B cell (primary cell): ENCODE data around the gene BOD1. TPM values are rescaled to one million over a fixed set of nuclear protein-coding genes. Genes with fewer than 3 reads are reported as not detected.

Experiments used
- ATAC-seq: fragments of 200-7000 bp; cut with Tn5 transposase; one replicate; pipeline ENCODE4 v1.10.0; 2021; ENCODE audit warnings: low read depth, mild to moderate bottlenecking, moderate number of reproducible peaks, moderate library complexity
- CTCF ChIA-PET: fragments of 350-600 bp; sonication (Branson Sonifier 250); formaldehyde crosslinking; loops from one replicate; lab custom pipeline; 2021; ENCODE audit warnings: antibody characterized with exemption, inconsistent platforms; lab: Charles Lee
- POLR2A ChIA-PET: fragments of 350-600 bp; sonication (Branson Sonifier 250); formaldehyde crosslinking; loops from one replicate; lab custom pipeline; 2021; ENCODE audit warnings: antibody characterized with exemption; lab: Charles Lee
- DNase-seq: peaks from one replicate; pipeline ENCODE4 v3.0.0; 2013
- H2AFZ ChIP-seq: 2 replicates; pipeline ENCODE4 v1.6.1; 2012; ENCODE audit warnings: mild to moderate bottlenecking, low read depth, low read length; ENCODE audit not compliant: insufficient read depth, poor library complexity, severe bottlenecking
- H3K27ac ChIP-seq, 2 donors: 1 replicate in 1 of 2; 2 replicates in 1 of 2; pipeline ENCODE4 v1.5.1; 2012 to 2013; ENCODE audit warnings: low read length in 2 of 2, mild to moderate bottlenecking in 2 of 2, moderate library complexity in 1 of 2
- H3K27me3 ChIP-seq, 4 experiments: fragments of 200-600 bp in 1 of 4; sonication (generic) in 1 of 4; replicated peaks in 1 of 4; 1 replicate in 2 of 4; 2 replicates in 2 of 4; pipeline versions ENCODE4 v1.6.1 to v1.7.0; 2013 to 2016; ENCODE audit warnings: low read length in 3 of 4, mild to moderate bottlenecking in 2 of 4, mixed read lengths in 1 of 4, moderate library complexity in 1 of 4; ENCODE audit not compliant: insufficient read depth in 4 of 4, control insufficient read depth in 3 of 4; ENCODE audit errors: control extremely low read depth in 1 of 4
- H3K36me3 ChIP-seq, 2 experiments: replicated peaks in 1 of 2; 1 replicate in 1 of 2; 2 replicates in 1 of 2; pipeline versions ENCODE4 v1.6.1 to v1.7.1; 2013; ENCODE audit warnings: low read length in 1 of 2; ENCODE audit not compliant: insufficient read depth in 2 of 2, control insufficient read depth in 1 of 2; ENCODE audit errors: control extremely low read depth in 1 of 2, extremely low read depth in 1 of 2
- H3K4me1 ChIP-seq, 2 donors: fragments of 200-600 bp in 1 of 2; sonication (generic) in 1 of 2; 1 replicate in 1 of 2; 2 replicates in 1 of 2; pipeline versions ENCODE4 v1.5.1 to v1.6.1; 2013 to 2017; ENCODE audit warnings: low read length in 2 of 2; ENCODE audit not compliant: control insufficient read depth in 2 of 2, insufficient read depth in 2 of 2
- H3K4me2 ChIP-seq: replicated peaks from 2 replicates; pipeline ENCODE3; 2012; ENCODE audit warnings: mild to moderate bottlenecking, low read depth, low read length; ENCODE audit not compliant: poor library complexity, severe bottlenecking
- H3K4me3 ChIP-seq, 5 experiments: fragments of 200-600 bp in 1 of 5; sonication (generic) in 1 of 5; 1 replicate in 3 of 5; 2 replicates in 2 of 5; pipeline versions ENCODE4 v1.5.1 to v1.7.0; 2011 to 2016; ENCODE audit warnings: low read length in 4 of 5, mild to moderate bottlenecking in 4 of 5, low read depth in 2 of 5, control low read depth in 1 of 5, moderate library complexity in 1 of 5; ENCODE audit not compliant: insufficient read depth in 1 of 5; ENCODE audit errors: control extremely low read depth in 1 of 5, extremely low read depth in 1 of 5
- H3K79me2 ChIP-seq: fragments of 200-600 bp; sonication (generic); one replicate; pipeline ENCODE4 v1.6.0; 2016; ENCODE audit warnings: low read length; ENCODE audit not compliant: control insufficient read depth, insufficient read depth
- H3K9ac ChIP-seq: fragments of 200-600 bp; sonication (generic); 2 replicates; pipeline ENCODE4 v1.6.1; 2017; ENCODE audit warnings: mild to moderate bottlenecking, low read length, moderate library complexity
- H3K9me3 ChIP-seq, 3 donors: one replicate each; pipeline versions ENCODE4 v1.6.1 to v1.7.1; 2013; ENCODE audit warnings: low read length in 2 of 3; ENCODE audit not compliant: control insufficient read depth in 2 of 3, insufficient read depth in 1 of 3; ENCODE audit errors: control extremely low read depth in 1 of 3
- H4K20me1 ChIP-seq: 2 replicates; pipeline ENCODE4 v1.6.0; 2012; ENCODE audit warnings: mild to moderate bottlenecking, low read length; ENCODE audit not compliant: insufficient read depth, control insufficient read depth, poor library complexity, severe bottlenecking
- H3K27ac Mint-ChIP-seq: one replicate; pipeline ENCODE4 v1.8.0; 2021; ENCODE audit warnings: mixed read lengths
- H3K27me3 Mint-ChIP-seq: one replicate; pipeline ENCODE4 v1.8.0; 2021; ENCODE audit warnings: mixed read lengths
- H3K4me1 Mint-ChIP-seq: one replicate; pipeline ENCODE4 v1.8.0; 2021; ENCODE audit warnings: mixed read lengths
- H3K4me3 Mint-ChIP-seq: one replicate; pipeline ENCODE4 v1.8.0; 2021; ENCODE audit warnings: mixed read lengths
- H3K9me3 Mint-ChIP-seq: one replicate; pipeline ENCODE4 v1.8.0; 2022; ENCODE audit warnings: mixed read lengths; ENCODE audit not compliant: insufficient read depth
- CTCF ChIP-seq: fragments of 200-600 bp; IDR thresholded peaks from one replicate; pipeline ENCODE4 v1.8.0; 2022; ENCODE audit warnings: antibody characterized with exemption, mild to moderate bottlenecking
- EZH2 ChIP-seq: IDR thresholded peaks from 2 replicates; pipeline ENCODE4 v1.6.1; 2012; ENCODE audit warnings: borderline replicate concordance, low read depth, mild to moderate bottlenecking, moderate library complexity, low read length; ENCODE audit not compliant: insufficient read depth, poor library complexity, severe bottlenecking
- WGBS: methylation state at CpG from one replicate; pipeline ENCODE4 v1.1.5; 2013; ENCODE audit warnings: missing lambda C conversion rate; ENCODE audit not compliant: insufficient coverage; 5-methylcytosine and 5-hydroxymethylcytosine counted together
- intact Hi-C: fragments of 100-400 bp; cut with micrococcal nuclease; formaldehyde crosslinking; loops from one replicate; pipeline ENCODE4 v1.10.0; 2022
- polyA plus RNA-seq: library from polyadenylated mRNA; depleted of rRNA; stranded (reverse); fragments of >200 nt; gene quantifications from 2 replicates; pipeline ENCODE4 v1.2.3, GENCODE V29; 2012
- total RNA-seq, 2 donors: library from RNA; stranded (reverse); fragments of 120-200 nt in 1 of 2; gene quantifications; 1 replicate in 1 of 2; 2 replicates in 1 of 2; pipeline versions ENCODE4 v1.2.3 to v1.2.4, GENCODE V29; 2013 to 2022

The BOD1 gene
- total and polyA plus RNA-seq, 2 donors (not counting 1 experiment from before 2014, with no cell fraction given) = 15.1 to 34.7 TPM

GRCh38 chr5:173634465-173634983 lies 18.1 kb upstream of the BOD1 start:
- no peak overlapping the region for H3K4me2 ChIP-seq
- no peak for TF ChIP-seq CTCF
- TF ChIP-seq EZH2 = no peak
- no peak overlapping the region for H3K9ac ChIP-seq
- ChIA-PET POLR2A (no interaction called here), CTCF (interaction anchor here (1.5 kb wide), 1 partner anchor 9 kb away, joined by 4 read pairs; no protein-coding TSS in a partner anchor)
- Mint-ChIP-seq H3K27ac (no peak overlapping the region), H3K27me3 (peaks cover 5% of the 10 kb centered on the region), H3K4me1 (peaks cover 3% of the 10 kb centered on the region), H3K9me3 (no peaks in the 10 kb centered on the region), H3K4me3 (no peak overlapping the region)
- H3K27me3 ChIP-seq = no peaks in the 10 kb centered on the region
- no peaks in the 10 kb centered on the region for H3K9me3 ChIP-seq
- H3K4me3 ChIP-seq = no peak overlapping the region
- no CpG with 5 or more reads among the region's 4 CpGs for WGBS
- H4K20me1 ChIP-seq = no peaks in the 10 kb centered on the region
- intact Hi-C loops = no loop called here
- no peaks in the 10 kb centered on the region for H3K4me1 ChIP-seq
- no peak overlapping the region for H3K27ac ChIP-seq
- no peak for ATAC-seq
- DNase-seq = no peak
- H2AFZ ChIP-seq = no peak overlapping the region
- H3K79me2 ChIP-seq = no peaks in the 10 kb centered on the region
- H3K36me3 ChIP-seq = no peaks in the 10 kb centered on the region

- no peak overlapping the region for H3K4me3 ChIP-seq
Observed at GRCh38 chr5:173633304-173633703, 16.9 kb upstream of the BOD1 start.

More at GRCh38 chr5:173633304-173633703, 16.9 kb upstream of the BOD1 start:
- peaks cover 5% of the 10 kb centered on the region for H3K27me3 Mint-ChIP-seq
- no peak overlapping the region for H3K27ac Mint-ChIP-seq
- Histone ChIP-seq H3K36me3 (no peaks in the 10 kb centered on the region), H4K20me1 (no peaks in the 10 kb centered on the region), H3K27ac (no peak overlapping the region), H3K4me2 (no peak overlapping the region), H2AFZ (no peak overlapping the region), H3K27me3 (no peaks in the 10 kb centered on the region), H3K4me1 (no peaks in the 10 kb centered on the region), H3K9ac (no peak overlapping the region), H3K9me3 (no peaks in the 10 kb centered on the region), H3K79me2 (no peaks in the 10 kb centered on the region)
- intact Hi-C loops = no loop called here
- no peak for TF ChIP-seq EZH2
- no peak for TF ChIP-seq CTCF
- peaks cover 3% of the 10 kb centered on the region for H3K4me1 Mint-ChIP-seq
- no peak for ATAC-seq
- DNase-seq = no peak
- ChIA-PET POLR2A (no interaction called here), CTCF (interaction anchor here (0.6 to 1.5 kb wide), 2 partner anchors 8 to 190 kb away, joined by 3 to 4 read pairs; no protein-coding TSS in a partner anchor)
- H3K4me3 Mint-ChIP-seq = no peak overlapping the region
- WGBS = 90% methylated on average over 9 of the region's 10 CpGs
- no peaks in the 10 kb centered on the region for H3K9me3 Mint-ChIP-seq
